Measurements from ENCODE around the gene LAMC2.

DNA sequence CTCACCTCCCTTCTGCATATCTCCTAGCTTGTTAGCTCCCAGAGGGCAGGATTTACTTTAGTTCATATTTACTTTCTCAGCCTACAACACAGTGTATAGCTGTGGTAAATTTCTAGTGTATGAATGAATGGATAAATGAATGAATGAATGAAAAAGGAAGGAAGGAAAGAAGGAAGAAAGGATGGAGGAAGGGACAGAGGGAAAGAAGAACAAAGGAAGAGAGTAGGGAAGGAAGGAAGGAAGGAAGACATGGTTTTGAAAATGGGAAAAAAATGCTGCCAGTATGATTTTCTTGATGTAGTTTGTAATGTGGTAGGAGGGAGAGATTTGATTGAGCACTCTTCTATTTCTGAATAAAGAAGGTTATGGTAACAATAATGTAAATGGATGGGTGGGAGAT, 47.0 kb downstream of the LAMC2 start:
- no peak for TF ChIP-seq POLR2A (IDR thresholded peaks at IDR 0.05)
- TF ChIP-seq, protein P1, sequence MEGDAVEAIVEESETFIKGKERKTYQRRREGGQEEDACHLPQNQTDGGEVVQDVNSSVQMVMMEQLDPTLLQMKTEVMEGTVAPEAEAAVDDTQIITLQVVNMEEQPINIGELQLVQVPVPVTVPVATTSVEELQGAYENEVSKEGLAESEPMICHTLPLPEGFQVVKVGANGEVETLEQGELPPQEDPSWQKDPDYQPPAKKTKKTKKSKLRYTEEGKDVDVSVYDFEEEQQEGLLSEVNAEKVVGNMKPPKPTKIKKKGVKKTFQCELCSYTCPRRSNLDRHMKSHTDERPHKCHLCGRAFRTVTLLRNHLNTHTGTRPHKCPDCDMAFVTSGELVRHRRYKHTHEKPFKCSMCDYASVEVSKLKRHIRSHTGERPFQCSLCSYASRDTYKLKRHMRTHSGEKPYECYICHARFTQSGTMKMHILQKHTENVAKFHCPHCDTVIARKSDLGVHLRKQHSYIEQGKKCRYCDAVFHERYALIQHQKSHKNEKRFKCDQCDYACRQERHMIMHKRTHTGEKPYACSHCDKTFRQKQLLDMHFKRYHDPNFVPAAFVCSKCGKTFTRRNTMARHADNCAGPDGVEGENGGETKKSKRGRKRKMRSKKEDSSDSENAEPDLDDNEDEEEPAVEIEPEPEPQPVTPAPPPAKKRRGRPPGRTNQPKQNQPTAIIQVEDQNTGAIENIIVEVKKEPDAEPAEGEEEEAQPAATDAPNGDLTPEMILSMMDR (IDR thresholded peaks at IDR 0.05), result no peak
